ENCODE data around the gene THOP1. TPM values are rescaled to one million over a fixed set of nuclear protein-coding genes. Genes with fewer than 3 reads are reported as not detected.

Gene THOP1
- total and polyA plus RNA-seq, 10 of the 15 experiments (the other 5 are each of a cell fraction or from before 2014, with no cell fraction given): 1.9 to 270 (median 169) TPM

GRCh38 chr19:2764945-2765344 is 20.4 kb upstream of the THOP1 start:
- CTCF ChIA-PET: no interaction called here
- Histone ChIP-seq H3K4me2 (ENCODE audit: control insufficient read depth, insufficient read depth) (no peak overlapping the region), H3K9me3 (replicated peaks; ENCODE audit: control insufficient read depth, insufficient read depth, low read length) (no peaks in the 10 kb centered on the region), H3K4me3 (no peak overlapping the region), H3K27me3 (replicated peaks in 1 of 2; ENCODE audit: control insufficient read depth in 2 of 2, insufficient read depth in 2 of 2, low read length in 1 of 2) (no peaks in the 10 kb centered on the region), H3K9ac (ENCODE audit: control insufficient read depth, insufficient read depth, low read length) (no peak overlapping the region), H4K20me1 (ENCODE audit: control insufficient read depth, insufficient read depth) (no peaks in the 10 kb centered on the region), H3K79me2 (ENCODE audit: control insufficient read depth, insufficient read depth, low read length) (peaks cover 5% of the 10 kb centered on the region), H3K4me1 (ENCODE audit: control insufficient read depth, insufficient read depth, low read length) (no peaks in the 10 kb centered on the region), H3K36me3 (ENCODE audit: control insufficient read depth in 2 of 2, insufficient read depth in 2 of 2, low read length in 1 of 2) (peaks cover 5 to 52% of the 10 kb centered on the region in 2 experiments), H3K27ac (ENCODE audit: control insufficient read depth, insufficient read depth) (no peak overlapping the region), H2AFZ (ENCODE audit: control insufficient read depth, low read depth, low read length) (no peak overlapping the region)
- TF ChIP-seq NR2C1 (IDR thresholded peaks at IDR 0.05) (no peak), PBX3 (IDR thresholded peaks at IDR 0.05; ENCODE audit: insufficient replicate concordance, low read depth, low read length) (no peak), SMAD5 (IDR thresholded peaks at IDR 0.05; ENCODE audit: low read depth) (no peak), POLR2AphosphoS5 (IDR thresholded peaks at IDR 0.05; ENCODE audit: low read length) (no peak), ZZZ3 (IDR thresholded peaks at IDR 0.05; ENCODE audit: control insufficient read depth, insufficient read length, low read depth) (no peak), TCF3 (IDR thresholded peaks at IDR 0.05; ENCODE audit: borderline replicate concordance, insufficient read depth, low read depth, low read length) (no peak), ZNF384 (IDR thresholded peaks at IDR 0.05; ENCODE audit: borderline replicate concordance, low read depth, low read length) (no peak), IKZF2 (IDR thresholded peaks at IDR 0.05) (no peak), RELA (IDR thresholded peaks at IDR 0.05; ENCODE audit: borderline replicate concordance, partially characterized antibody) (no peak)
- TF ChIP-seq, protein P1, sequence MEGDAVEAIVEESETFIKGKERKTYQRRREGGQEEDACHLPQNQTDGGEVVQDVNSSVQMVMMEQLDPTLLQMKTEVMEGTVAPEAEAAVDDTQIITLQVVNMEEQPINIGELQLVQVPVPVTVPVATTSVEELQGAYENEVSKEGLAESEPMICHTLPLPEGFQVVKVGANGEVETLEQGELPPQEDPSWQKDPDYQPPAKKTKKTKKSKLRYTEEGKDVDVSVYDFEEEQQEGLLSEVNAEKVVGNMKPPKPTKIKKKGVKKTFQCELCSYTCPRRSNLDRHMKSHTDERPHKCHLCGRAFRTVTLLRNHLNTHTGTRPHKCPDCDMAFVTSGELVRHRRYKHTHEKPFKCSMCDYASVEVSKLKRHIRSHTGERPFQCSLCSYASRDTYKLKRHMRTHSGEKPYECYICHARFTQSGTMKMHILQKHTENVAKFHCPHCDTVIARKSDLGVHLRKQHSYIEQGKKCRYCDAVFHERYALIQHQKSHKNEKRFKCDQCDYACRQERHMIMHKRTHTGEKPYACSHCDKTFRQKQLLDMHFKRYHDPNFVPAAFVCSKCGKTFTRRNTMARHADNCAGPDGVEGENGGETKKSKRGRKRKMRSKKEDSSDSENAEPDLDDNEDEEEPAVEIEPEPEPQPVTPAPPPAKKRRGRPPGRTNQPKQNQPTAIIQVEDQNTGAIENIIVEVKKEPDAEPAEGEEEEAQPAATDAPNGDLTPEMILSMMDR (IDR thresholded peaks at IDR 0.05 in 2 of 3, conservative IDR thresholded peaks at IDR 0.05 in 1 of 3; ENCODE audit: control insufficient read depth in 2 of 3, extremely low read depth in 1 of 3, insufficient read depth in 1 of 3, low read depth in 3 of 3, low read length in 3 of 3): no peak
- TF ChIP-seq, protein P2, sequence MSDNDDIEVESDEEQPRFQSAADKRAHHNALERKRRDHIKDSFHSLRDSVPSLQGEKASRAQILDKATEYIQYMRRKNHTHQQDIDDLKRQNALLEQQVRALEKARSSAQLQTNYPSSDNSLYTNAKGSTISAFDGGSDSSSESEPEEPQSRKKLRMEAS (IDR thresholded peaks at IDR 0.05; ENCODE audit: low read depth, low read length): no peak
- ATAC-seq (no peak), DNase-seq (ENCODE audit: low read depth, low spot score) (no peak), FAIRE-seq (no peak)
- BruUV-seq (replicated peaks): no TSS peak
- RAD21 ChIA-PET (ENCODE audit: unreplicated experiment): interaction anchor here (0.6 kb wide), 1 partner anchor 1224 kb away, joined by 3 read pairs; no protein-coding TSS in a partner anchor
- in situ Hi-C loops (cut with MboI): no loop called here
- intact Hi-C loops (cut with micrococcal nuclease; ENCODE audit: unreplicated experiment): no loop called here
- POLR2A ChIA-PET: no interaction called here
- WGBS (ENCODE audit: insufficient coverage, insufficient replicate concordance, low lambda C conversion rate, missing lambda C conversion rate): 96% methylated on average over 21 of the region's 21 CpGs
- SMC1A ChIA-PET (ENCODE audit: uncharacterized antibody, unreplicated experiment): no interaction called here

Measured in GM12878 (cell line).